HEK293 (cell line): Measurements from ENCODE around the gene GID8.

Experiments used
- CTCF ChIA-PET: fragments of 350-600 bp; formaldehyde crosslinking; extraction: SDS; loops from one replicate; lab custom pipeline; 2021; ENCODE audit warnings: antibody characterized with exemption; lab: Yijun Ruan, JAX
- POLR2A ChIA-PET: fragments of 300-600 bp; formaldehyde crosslinking; extraction: SDS; loops from one replicate; lab custom pipeline; 2020; ENCODE audit warnings: antibody characterized with exemption, inconsistent platforms; lab: Yijun Ruan, JAX
- H3K27ac ChIP-seq: fragments of 200-500 bp; sonication (Bioruptor generic); 2 replicates; pipeline ENCODE4 v1.5.1; 2014; ENCODE audit warnings: low read depth, low read length, control low read depth, inconsistent platforms; ENCODE audit errors: extremely low read depth
- H3K36me3 ChIP-seq, 2 experiments: fragments of 200-500 bp in 1 of 2; sonication (Bioruptor generic) in 1 of 2; 1 replicate in 1 of 2; 2 replicates in 1 of 2; pipeline ENCODE4 v1.5.1; 2014 to 2017; ENCODE audit warnings: inconsistent platforms in 2 of 2, low read length in 2 of 2; ENCODE audit not compliant: control insufficient read depth in 2 of 2, insufficient read depth in 1 of 2
- H3K4me1 ChIP-seq: fragments of 200-500 bp; sonication (Bioruptor generic); 2 replicates; pipeline ENCODE4 v1.5.1; 2014; ENCODE audit warnings: mild to moderate bottlenecking, low read length, inconsistent platforms; ENCODE audit not compliant: control insufficient read depth, insufficient read depth
- H3K4me3 ChIP-seq: 2 replicates; pipeline ENCODE4 v1.5.1; 2011; ENCODE audit warnings: low read depth, mild to moderate bottlenecking, control low read depth, low read length, moderate library complexity
- H3K9me3 ChIP-seq: fragments of 200-500 bp; sonication (Bioruptor generic); 2 replicates; pipeline ENCODE4 v1.5.1; 2014; ENCODE audit warnings: low read depth, low read length, inconsistent platforms; ENCODE audit not compliant: control insufficient read depth, insufficient read depth
- GLI2 ChIP-seq: fragments of 450-650 bp; formaldehyde crosslinking; IDR thresholded peaks from 2 replicates; pipeline ENCODE4; 2017; ENCODE audit warnings: missing biosample characterization, missing genetic modification characterization, low read depth, borderline replicate concordance
- MYNN ChIP-seq: fragments of 450-650 bp; formaldehyde crosslinking; IDR thresholded peaks from 2 replicates; pipeline ENCODE4 v1.5.1; 2016; ENCODE audit warnings: missing biosample characterization, missing genetic modification characterization, borderline replicate concordance
- OSR2 ChIP-seq: fragments of 450-650 bp; formaldehyde crosslinking; IDR thresholded peaks from 2 replicates; pipeline ENCODE4 v1.5.1; 2016; ENCODE audit warnings: missing biosample characterization, missing genetic modification characterization
- SCRT2 ChIP-seq: fragments of 450-650 bp; formaldehyde crosslinking; IDR thresholded peaks from 2 replicates; pipeline ENCODE4 v1.5.1; 2016; ENCODE audit warnings: missing biosample characterization, missing genetic modification characterization
- SP2 ChIP-seq: fragments of 450-650 bp; formaldehyde crosslinking; IDR thresholded peaks from 2 replicates; pipeline ENCODE4 v1.5.1; 2016; ENCODE audit warnings: missing biosample characterization, missing genetic modification characterization
- ZFP37 ChIP-seq: fragments of 450-650 bp; formaldehyde crosslinking; IDR thresholded peaks from 2 replicates; pipeline ENCODE4 v1.5.1; 2016; ENCODE audit warnings: missing biosample characterization, missing genetic modification characterization
- ZFP69B ChIP-seq: fragments of 450-650 bp; formaldehyde crosslinking; IDR thresholded peaks from 2 replicates; pipeline ENCODE4 v1.5.1; 2016; ENCODE audit warnings: missing biosample characterization, missing genetic modification characterization
- ZIC2 ChIP-seq: fragments of 450-650 bp; formaldehyde crosslinking; IDR thresholded peaks from 2 replicates; pipeline ENCODE4 v1.5.1; 2016; ENCODE audit warnings: missing biosample characterization, missing genetic modification characterization
- ZNF10 ChIP-seq: fragments of 450-650 bp; formaldehyde crosslinking; IDR thresholded peaks from 2 replicates; pipeline ENCODE4 v1.5.1; 2017; ENCODE audit warnings: missing biosample characterization, missing genetic modification characterization
- ZNF157 ChIP-seq: fragments of 450-650 bp; formaldehyde crosslinking; IDR thresholded peaks from 2 replicates; pipeline ENCODE4 v1.5.1; 2016; ENCODE audit warnings: missing biosample characterization, missing genetic modification characterization
- ZNF211 ChIP-seq: fragments of 450-650 bp; formaldehyde crosslinking; IDR thresholded peaks from 2 replicates; pipeline ENCODE4 v1.5.1; 2016; ENCODE audit warnings: low read depth, missing biosample characterization, missing genetic modification characterization
- ZNF354C ChIP-seq: fragments of 450-650 bp; formaldehyde crosslinking; IDR thresholded peaks from 2 replicates; pipeline ENCODE4 v1.5.1; 2016; ENCODE audit warnings: missing biosample characterization, missing genetic modification characterization, low read depth, borderline replicate concordance
- ZNF391 ChIP-seq: fragments of 450-650 bp; formaldehyde crosslinking; IDR thresholded peaks from 2 replicates; pipeline ENCODE4 v1.5.1; 2016; ENCODE audit warnings: low read depth, missing biosample characterization, missing genetic modification characterization, borderline replicate concordance
- ZNF398 ChIP-seq: fragments of 450-650 bp; formaldehyde crosslinking; IDR thresholded peaks from 2 replicates; pipeline ENCODE4 v1.5.1; 2017; ENCODE audit warnings: missing biosample characterization, missing genetic modification characterization
- ZNF404 ChIP-seq: fragments of 450-650 bp; formaldehyde crosslinking; IDR thresholded peaks from 2 replicates; pipeline ENCODE4 v1.5.1; 2017; ENCODE audit warnings: missing biosample characterization, missing genetic modification characterization
- ZNF423 ChIP-seq: fragments of 450-650 bp; formaldehyde crosslinking; IDR thresholded peaks from 2 replicates; pipeline ENCODE4 v1.5.1; 2016; ENCODE audit warnings: missing biosample characterization, missing genetic modification characterization
- ZNF426 ChIP-seq: fragments of 450-650 bp; formaldehyde crosslinking; IDR thresholded peaks from 2 replicates; pipeline ENCODE4 v1.5.1; 2017; ENCODE audit warnings: missing biosample characterization, missing genetic modification characterization, mild to moderate bottlenecking, inconsistent platforms, moderate library complexity
- ZNF449 ChIP-seq: fragments of 450-650 bp; formaldehyde crosslinking; IDR thresholded peaks from 2 replicates; pipeline ENCODE4 v1.5.1; 2017; ENCODE audit warnings: missing biosample characterization, mild to moderate bottlenecking, missing genetic modification characterization, moderate library complexity
- ZNF48 ChIP-seq: fragments of 450-650 bp; formaldehyde crosslinking; IDR thresholded peaks from 2 replicates; pipeline ENCODE4 v1.5.1; 2016; ENCODE audit warnings: missing biosample characterization, missing genetic modification characterization
- ZNF544 ChIP-seq: fragments of 450-650 bp; formaldehyde crosslinking; IDR thresholded peaks from 2 replicates; pipeline ENCODE4 v1.5.0; 2017; ENCODE audit warnings: missing biosample characterization, missing genetic modification characterization
- ZNF558 ChIP-seq: fragments of 450-650 bp; formaldehyde crosslinking; IDR thresholded peaks from 2 replicates; pipeline ENCODE4 v1.5.1; 2016; ENCODE audit warnings: missing biosample characterization, missing genetic modification characterization
- ZNF585B ChIP-seq: fragments of 450-650 bp; formaldehyde crosslinking; IDR thresholded peaks from 2 replicates; pipeline ENCODE4 v1.5.1; 2016; ENCODE audit warnings: missing biosample characterization, missing genetic modification characterization
- ZNF610 ChIP-seq: fragments of 450-650 bp; formaldehyde crosslinking; IDR thresholded peaks from 2 replicates; pipeline ENCODE4 v1.5.1; 2016; ENCODE audit warnings: missing biosample characterization, missing genetic modification characterization, borderline replicate concordance
- ZNF792 ChIP-seq: fragments of 450-650 bp; formaldehyde crosslinking; IDR thresholded peaks from 2 replicates; pipeline ENCODE4 v1.5.1; 2016; ENCODE audit warnings: missing biosample characterization, missing genetic modification characterization
- ZXDB ChIP-seq: fragments of 450-650 bp; formaldehyde crosslinking; IDR thresholded peaks from 2 replicates; pipeline ENCODE4 v1.5.1; 2016; ENCODE audit warnings: missing biosample characterization, missing genetic modification characterization
- TF ChIP-seq, protein P1 (sequence below): IDR thresholded peaks from 2 replicates; pipeline ENCODE4 v1.6.1; 2011; ENCODE audit warnings: mild to moderate bottlenecking, low read depth, low read length, borderline replicate concordance

GID8 gene

GRCh38 chr20:62898093-62898964, 39.6 kb upstream of the GID8 start:
- ChIA-PET CTCF (interaction anchor here (0.6 to 6.5 kb wide), 6 partner anchors 8 to 111 kb away, joined by 3 to 33 read pairs (median 8); no protein-coding TSS in a partner anchor), POLR2A (interaction anchor here (0.6 to 1.6 kb wide), 2 partner anchors 10 to 46 kb away, joined by 4 to 10 read pairs; no protein-coding TSS in a partner anchor)
- H3K4me3 ChIP-seq = no peak overlapping the region
- peaks cover 0 to 68% of the 10 kb centered on the region in 2 experiments; a peak in 2 of 3 replicates for H3K36me3 ChIP-seq
- TF ChIP-seq GLI2 (tag by site-specific recombination) (no peak), ZNF585B (no peak), SCRT2 (no peak), ZNF48 (no peak), ZNF544 (tag by site-specific recombination) (no peak), ZFP37 (no peak), ZNF211 (tag by site-specific recombination) (no peak), ZNF792 (tag by site-specific recombination) (no peak), ZNF398 (no peak), ZXDB (tag by site-specific recombination) (no peak), ZFP69B (tag by site-specific recombination) (no peak), ZNF10 (tag by site-specific recombination) (no peak)
- H3K9me3 ChIP-seq = no peaks in the 10 kb centered on the region
- no peak overlapping the region for H3K27ac ChIP-seq
- no peaks in the 10 kb centered on the region; the same call in 1 of the 2 replicates for H3K4me1 ChIP-seq

- Histone ChIP-seq H3K9me3 (no peaks in the 10 kb centered on the region), H3K4me3 (no peak overlapping the region), H3K4me1 (no peaks in the 10 kb centered on the region; the same call in 1 of the 2 replicates), H3K36me3 (peaks cover 0 to 68% of the 10 kb centered on the region in 2 experiments; a peak in 2 of 3 replicates), H3K27ac (no peak overlapping the region)
- POLR2A ChIA-PET = interaction anchor here (1.6 kb wide), 1 partner anchor 9 kb away, joined by 4 read pairs; no protein-coding TSS in a partner anchor
- TF ChIP-seq, protein P1, sequence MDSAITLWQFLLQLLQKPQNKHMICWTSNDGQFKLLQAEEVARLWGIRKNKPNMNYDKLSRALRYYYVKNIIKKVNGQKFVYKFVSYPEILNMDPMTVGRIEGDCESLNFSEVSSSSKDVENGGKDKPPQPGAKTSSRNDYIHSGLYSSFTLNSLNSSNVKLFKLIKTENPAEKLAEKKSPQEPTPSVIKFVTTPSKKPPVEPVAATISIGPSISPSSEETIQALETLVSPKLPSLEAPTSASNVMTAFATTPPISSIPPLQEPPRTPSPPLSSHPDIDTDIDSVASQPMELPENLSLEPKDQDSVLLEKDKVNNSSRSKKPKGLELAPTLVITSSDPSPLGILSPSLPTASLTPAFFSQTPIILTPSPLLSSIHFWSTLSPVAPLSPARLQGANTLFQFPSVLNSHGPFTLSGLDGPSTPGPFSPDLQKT = no peak
- TF ChIP-seq ZIC2 (tag by site-specific recombination) = peak; percentile 37
- CTCF ChIA-PET = interaction anchor here (0.6 to 6.5 kb wide), 17 partner anchors 8 to 115 kb away, joined by 3 to 33 read pairs (median 7); no protein-coding TSS in a partner anchor
Measured at GRCh38 chr20:62898970-62899632, 38.8 kb upstream of the GID8 start.

- Histone ChIP-seq H3K9me3 (no peaks in the 10 kb centered on the region), H3K27ac (no peak overlapping the region), H3K36me3 (peaks cover 0 to 68% of the 10 kb centered on the region in 2 experiments), H3K4me3 (no peak overlapping the region), H3K4me1 (no peaks in the 10 kb centered on the region; the same call in 1 of the 2 replicates)
- CTCF ChIA-PET = interaction anchor here (0.6 to 6.5 kb wide), 22 partner anchors 8 to 114 kb away, joined by 3 to 33 read pairs (median 4); no protein-coding TSS in a partner anchor
- POLR2A ChIA-PET = no interaction called here
- TF ChIP-seq ZNF354C (tag by site-specific recombination) = no peak
- no peak for TF ChIP-seq OSR2 (tag by site-specific recombination)
- no peak for TF ChIP-seq SP2 (tag by site-specific recombination)
- no peak for TF ChIP-seq ZNF157 (tag by site-specific recombination)
- no peak for TF ChIP-seq ZNF423 (tag by site-specific recombination)
- no peak for TF ChIP-seq MYNN (tag by site-specific recombination)
- no peak for TF ChIP-seq ZNF792 (tag by site-specific recombination)
- TF ChIP-seq ZNF426 = no peak
- TF ChIP-seq ZNF10 (tag by site-specific recombination) = no peak
- no peak for TF ChIP-seq ZNF449 (tag by site-specific recombination)
- no peak for TF ChIP-seq ZNF391 (tag by site-specific recombination)
- no peak for TF ChIP-seq ZNF404 (tag by site-specific recombination)
- TF ChIP-seq ZNF558 (tag by site-specific recombination) = no peak
- TF ChIP-seq ZNF610 (tag by site-specific recombination) = no peak
Measured at GRCh38 chr20:62899633-62900051, 38.3 kb upstream of the GID8 start.
